Liver (tissue), 9 donors: Measurements from ENCODE around the gene TAB2. TPM values are rescaled to one million over a fixed set of nuclear protein-coding genes. Genes with fewer than 3 reads are reported as not detected.

Source experiments
- DNase-seq: peaks from one replicate; pipeline ENCODE4 v3.0.0-alpha.2; 2017; ENCODE audit warnings: low spot score
- H3K27ac ChIP-seq, 2 donors: one replicate each; pipeline ENCODE4 v1.7.0; 2013; ENCODE audit warnings: inconsistent platforms in 2 of 2, low read length in 2 of 2, control low read depth in 1 of 2, low read depth in 1 of 2, mild to moderate bottlenecking in 1 of 2
- H3K27me3 ChIP-seq, 4 donors: one replicate each; pipeline versions ENCODE4 v1.6.1 to v1.7.0; 2013; ENCODE audit warnings: low read length in 3 of 4, inconsistent platforms in 1 of 4, mild to moderate bottlenecking in 1 of 4, moderate library complexity in 1 of 4; ENCODE audit not compliant: control insufficient read depth in 4 of 4, insufficient read depth in 4 of 4
- H3K36me3 ChIP-seq, 4 donors: one replicate each; pipeline versions ENCODE4 v1.6.1 to v1.7.0; 2013; ENCODE audit warnings: low read length in 3 of 4, mild to moderate bottlenecking in 3 of 4, low read depth in 1 of 4, moderate library complexity in 1 of 4; ENCODE audit not compliant: control insufficient read depth in 4 of 4, insufficient read depth in 3 of 4
- H3K4me1 ChIP-seq, 4 donors: one replicate each; pipeline versions ENCODE4 v1.6.1 to v1.7.0; 2013; ENCODE audit warnings: low read length in 3 of 4, mild to moderate bottlenecking in 3 of 4, moderate library complexity in 1 of 4; ENCODE audit not compliant: control insufficient read depth in 4 of 4, insufficient read depth in 4 of 4
- H3K4me3 ChIP-seq, 3 donors: one replicate each; pipeline versions ENCODE4 v1.6.1 to v1.7.0; 2013; ENCODE audit warnings: low read length in 3 of 3, control low read depth in 1 of 3, low read depth in 1 of 3, mild to moderate bottlenecking in 1 of 3
- H3K9ac ChIP-seq, 2 donors: one replicate each; pipeline ENCODE4 v1.7.0; 2013; ENCODE audit warnings: low read length in 2 of 2, mild to moderate bottlenecking in 2 of 2, moderate library complexity in 2 of 2, control low read depth in 1 of 2, low read depth in 1 of 2
- H3K9me3 ChIP-seq, 4 donors: one replicate each; pipeline versions ENCODE4 v1.6.1 to v1.7.0; 2013; ENCODE audit warnings: low read length in 3 of 4; ENCODE audit not compliant: control insufficient read depth in 4 of 4
- ATF3 ChIP-seq: IDR thresholded peaks from 2 replicates; pipeline ENCODE4 v1.6.1; 2016; ENCODE audit warnings: antibody characterized with exemption
- CTCF ChIP-seq: fragments of 150-350 bp; IDR thresholded peaks from 2 replicates; pipeline ENCODE4 v1.5.1; 2017; ENCODE audit warnings: improper control_type of control experiment, low read depth, low read length; ENCODE audit not compliant: missing input control
- EGR1 ChIP-seq, 2 donors: IDR thresholded peaks; 2 replicates each; pipeline ENCODE4 v1.6.1; 2016 to 2018; ENCODE audit warnings: antibody characterized with exemption in 2 of 2, low read depth in 2 of 2
- FOXA1 ChIP-seq: IDR thresholded peaks from 2 replicates; pipeline ENCODE4 v1.6.1; 2016; ENCODE audit warnings: antibody characterized with exemption
- FOXA2 ChIP-seq: IDR thresholded peaks from 2 replicates; pipeline ENCODE4 v1.6.1; 2016; ENCODE audit warnings: antibody characterized with exemption
- HNF4G ChIP-seq: IDR thresholded peaks from 2 replicates; pipeline ENCODE4 v1.6.1; 2016; ENCODE audit warnings: antibody characterized with exemption
- JUND ChIP-seq, 2 donors: IDR thresholded peaks; 2 replicates each; pipeline ENCODE4 v1.6.1; 2016; ENCODE audit warnings: antibody characterized with exemption in 2 of 2
- NR2F2 ChIP-seq: IDR thresholded peaks from 2 replicates; pipeline ENCODE4 v1.6.1; 2016; ENCODE audit warnings: antibody characterized with exemption
- RAD21 ChIP-seq, 2 donors: IDR thresholded peaks; 2 replicates each; pipeline ENCODE4 v1.6.1; 2016; ENCODE audit warnings: antibody characterized with exemption in 2 of 2, mild to moderate bottlenecking in 2 of 2
- REST ChIP-seq: IDR thresholded peaks from 2 replicates; pipeline ENCODE4 v1.6.1; 2016; ENCODE audit warnings: antibody characterized with exemption, mild to moderate bottlenecking
- RXRA ChIP-seq, 2 donors: IDR thresholded peaks; 2 replicates each; pipeline ENCODE4 v1.6.1; 2017 to 2018; ENCODE audit warnings: antibody characterized with exemption in 2 of 2, mild to moderate bottlenecking in 1 of 2
- SP1 ChIP-seq: IDR thresholded peaks from 2 replicates; pipeline ENCODE4 v1.6.1; 2018; ENCODE audit warnings: antibody characterized with exemption, mild to moderate bottlenecking
- YY1 ChIP-seq: IDR thresholded peaks from 2 replicates; pipeline ENCODE4 v1.6.1; 2016; ENCODE audit warnings: antibody characterized with exemption, mild to moderate bottlenecking
- ZBTB33 ChIP-seq: IDR thresholded peaks from 2 replicates; pipeline ENCODE4 v1.6.1; 2016; ENCODE audit warnings: antibody characterized with exemption
- WGBS: extraction: QIAGEN DNeasy Blood & Tissue Kit; methylation state at CpG from one replicate; pipeline ENCODE4 v1.1.7; 2013; 5-methylcytosine and 5-hydroxymethylcytosine counted together
- polyA plus RNA-seq, 2 donors: library from polyadenylated mRNA; stranded (reverse) in 1 of 2; unstranded in 1 of 2; fragments of 200-250 nt in 1 of 2; fragments of >200 nt in 1 of 2; fragmentation: Nextera tagmentation in 1 of 2; extraction: Ambion mirVana in 1 of 2; gene quantifications; one replicate each; pipeline versions ENCODE4 v1.2.1 to v1.2.3, GENCODE V29; 2013 to 2015
- total RNA-seq, 2 donors: library from RNA; depleted of rRNA; stranded (reverse); fragments of >200 nt; gene quantifications; one replicate each; pipeline ENCODE4 v1.2.3, GENCODE V29; 2014
- donor health status: healthy.
- donor health status: healthy.
- donor health status: healthy.
- donor health status: healthy.
- donor health status: healthy.

Gene TAB2
- total and polyA plus RNA-seq, 4 donors = 10.5 to 25.6 (median 18.0) TPM

GRCh38 chr6:149357726-149358538 lies 40.4 kb downstream of the TAB2 start:
- DNase-seq = no peak
- H3K4me1 ChIP-seq = peaks cover 3 to 28% (median 21%) of the 10 kb centered on the region in 4 donors
- H3K36me3 ChIP-seq = no peaks in the 10 kb centered on the region
- 93% methylated on average over 17 of the region's 17 CpGs for WGBS
- H3K27me3 ChIP-seq = no peaks in the 10 kb centered on the region
- H3K9me3 ChIP-seq = no peaks in the 10 kb centered on the region
- H3K4me3 ChIP-seq = no peak overlapping the region
- no peak overlapping the region for H3K9ac ChIP-seq
- no peak for TF ChIP-seq RXRA (IDR thresholded peaks at IDR 0.05)
- TF ChIP-seq CTCF = no peak
- H3K27ac ChIP-seq = no peak overlapping the region

- H3K9ac ChIP-seq = no peak overlapping the region
- DNase-seq = no peak
- TF ChIP-seq RXRA (IDR thresholded peaks at IDR 0.05) = no peak
- no peak for TF ChIP-seq EGR1 (IDR thresholded peaks at IDR 0.05; ENCODE audit: low read depth in 2 of 2)
- no peak for TF ChIP-seq NR2F2
- no peak for TF ChIP-seq YY1
- no peak for TF ChIP-seq HNF4G
- no peak for TF ChIP-seq FOXA1
- no peak for TF ChIP-seq ZBTB33
- TF ChIP-seq REST = no peak
- no peak for TF ChIP-seq RAD21 (IDR thresholded peaks at IDR 0.05)
- TF ChIP-seq FOXA2 = no peak
- TF ChIP-seq ATF3 = no peak
- TF ChIP-seq SP1 = no peak
- no peak for TF ChIP-seq JUND (IDR thresholded peaks at IDR 0.05)
- H3K36me3 ChIP-seq = no peaks in the 10 kb centered on the region
- H3K9me3 ChIP-seq = no peaks in the 10 kb centered on the region
- peaks cover 3 to 20% (median 12%) of the 10 kb centered on the region in 4 donors for H3K4me1 ChIP-seq
- H3K4me3 ChIP-seq = no peak overlapping the region
- H3K27ac ChIP-seq = no peak overlapping the region
- H3K27me3 ChIP-seq = no peaks in the 10 kb centered on the region
Measured at GRCh38 chr6:149359440-149359839, 41.9 kb downstream of the TAB2 start.
